Ovary (tissue), 3 donors: ENCODE results near the gene ARSD.

Source experiments
- CTCF ChIP-seq, 3 donors: fragments of 450-650 bp in 2 of 3; fragments of 200-600 bp in 1 of 3; IDR thresholded peaks; one replicate each; pipeline versions ENCODE4 v1.5.1 to v1.8.0; 2016 to 2022; ENCODE audit warnings: antibody characterized with exemption in 3 of 3, mild to moderate bottlenecking in 1 of 3
- EP300 ChIP-seq: sonication (generic); formaldehyde crosslinking; IDR thresholded peaks from one replicate; pipeline ENCODE4 v1.6.1; 2017; ENCODE audit warnings: antibody characterized with exemption
- POLR2A ChIP-seq: fragments of 450-650 bp; IDR thresholded peaks from one replicate; pipeline ENCODE4 v1.6.1; 2017; ENCODE audit warnings: antibody characterized with exemption, mild to moderate bottlenecking, moderate library complexity
- donor health status: DM: no; HTN: no; CAD: no.

- TF ChIP-seq CTCF (IDR thresholded peaks at IDR 0.05) (no peak), POLR2A (no peak), EP300 (no peak)
Observed at GRCh38 chrX:2969021-2969420, 39.9 kb upstream of the ARSD start.
